Esophagus (tissue), 2 donors: Measurements from ENCODE around the gene SH3BP4. TPM values are rescaled to one million over a fixed set of nuclear protein-coding genes. Genes with fewer than 3 reads are reported as not detected.
"Not testable (repeated sequence)": the region's sequence is repeated elsewhere in the genome, so short reads cannot be mapped to it uniquely, and the experiment has no call there.

Experiments
- H3K27ac ChIP-seq, 2 donors: one replicate each; pipeline ENCODE4 v1.5.1; 2013; ENCODE audit warnings: low read depth in 2 of 2, mild to moderate bottlenecking in 2 of 2, inconsistent platforms in 1 of 2, low read length in 1 of 2, moderate library complexity in 1 of 2
- H3K27me3 ChIP-seq, 2 donors: one replicate each; pipeline ENCODE4 v1.6.1; 2013; ENCODE audit warnings: low read length in 2 of 2, control low read depth in 1 of 2, mild to moderate bottlenecking in 1 of 2; ENCODE audit not compliant: insufficient read depth in 2 of 2, control insufficient read depth in 1 of 2
- H3K36me3 ChIP-seq, 2 donors: one replicate each; pipeline ENCODE4 v1.6.1; 2013; ENCODE audit warnings: low read length in 1 of 2; ENCODE audit not compliant: control insufficient read depth in 2 of 2, insufficient read depth in 2 of 2
- H3K4me1 ChIP-seq, 2 donors: one replicate each; pipeline ENCODE4 v1.6.1; 2013; ENCODE audit warnings: low read length in 1 of 2; ENCODE audit not compliant: control insufficient read depth in 2 of 2, insufficient read depth in 2 of 2
- H3K4me3 ChIP-seq, 2 donors: one replicate each; pipeline ENCODE4 v1.5.1; 2013; ENCODE audit warnings: low read length in 2 of 2, mild to moderate bottlenecking in 2 of 2, low read depth in 1 of 2, moderate library complexity in 1 of 2
- H3K9me3 ChIP-seq, 2 donors: one replicate each; pipeline ENCODE4 v1.6.1; 2013; ENCODE audit warnings: mild to moderate bottlenecking in 2 of 2, low read depth in 1 of 2, low read length in 1 of 2, moderate library complexity in 1 of 2; ENCODE audit not compliant: control insufficient read depth in 2 of 2, insufficient read depth in 1 of 2
- WGBS, 2 donors: extraction: QIAGEN DNeasy Blood & Tissue Kit; methylation state at CpG; one replicate each; pipeline ENCODE4 v1.1.7; 2013; 5-methylcytosine and 5-hydroxymethylcytosine counted together
- polyA plus RNA-seq, 2 donors: library from polyadenylated mRNA; stranded (reverse); fragments of 200-250 nt; gene quantifications; one replicate each; pipeline ENCODE4 v1.2.3, GENCODE V29; 2013
- donor health status: healthy with polysubstance abuse.
- donor health status: Bipolar disorder and iron deficiency.

Gene SH3BP4
- polyA plus RNA-seq, 2 donors = 4.4 to 5.5 TPM

- Histone ChIP-seq H3K27ac (no peak overlapping the region), H3K36me3 (peaks cover 0 to 1% of the 10 kb centered on the region in 2 donors), H3K9me3 (peaks cover under 1 to 2% of the 10 kb centered on the region in 2 donors), H3K4me1 (peaks cover 12 to 34% of the 10 kb centered on the region in 2 donors), H3K27me3 (no peaks in the 10 kb centered on the region), H3K4me3 (no peak overlapping the region)
- 71 to 86% methylated on average over 6 of the region's 6 CpGs for WGBS, 2 donors
These were observed 58.4 kb downstream of the SH3BP4 start for GRCh38 chr2:235010117-235010714.

- peaks cover 11 to 26% of the 10 kb centered on the region in 2 donors for H3K4me1 ChIP-seq
These were observed 59.8 kb downstream of the SH3BP4 start for GRCh38 chr2:235011607-235011928.

GRCh38 chr2:235011929-235012631, 60.3 kb downstream of the SH3BP4 start:
- 79 to 83% methylated on average over 15 of the region's 15 CpGs for WGBS, 2 donors

More at GRCh38 chr2:235011607-235011928, 59.8 kb downstream of the SH3BP4 start:
- Histone ChIP-seq H3K36me3 (peaks cover 0 to 1% of the 10 kb centered on the region in 2 donors), H3K9me3 (peaks cover 5 to 6% of the 10 kb centered on the region in 2 donors), H3K4me3 (no peak overlapping the region), H3K27me3 (no peaks in the 10 kb centered on the region), H3K27ac (no peak overlapping the region)
- WGBS, 2 donors = 77 to 91% methylated on average over 5 of the region's 5 CpGs

GRCh38 chr2:235017441-235017840, 65.6 kb downstream of the SH3BP4 start:
- peaks cover 5 to 6% of the 10 kb centered on the region in 2 donors for H3K9me3 ChIP-seq
- peaks cover 0 to 1% of the 10 kb centered on the region in 2 donors for H3K36me3 ChIP-seq
- peaks cover 2 to 3% of the 10 kb centered on the region in 2 donors for H3K4me1 ChIP-seq
- H3K4me3 ChIP-seq = no peak overlapping the region
- no peaks in the 10 kb centered on the region for H3K27me3 ChIP-seq
- no peak overlapping the region for H3K27ac ChIP-seq
- WGBS, 2 donors = 58 to 79% methylated on average over 4 of the region's 4 CpGs

More at GRCh38 chr2:235011929-235012631, 60.3 kb downstream of the SH3BP4 start:
- Histone ChIP-seq H3K27ac (no peak overlapping the region), H3K27me3 (no peaks in the 10 kb centered on the region), H3K9me3 (peaks cover 5 to 6% of the 10 kb centered on the region in 2 donors), H3K4me3 (no peak overlapping the region), H3K4me1 (peaks cover 10 to 24% of the 10 kb centered on the region in 2 donors), H3K36me3 (peaks cover 0 to 1% of the 10 kb centered on the region in 2 donors)

GRCh38 chr2:235018838-235019237, 67.0 kb downstream of the SH3BP4 start:
- WGBS, 2 donors = 91 to 94% methylated on average over 6 of the region's 6 CpGs
- Histone ChIP-seq H3K9me3 (peaks cover 5 to 6% of the 10 kb centered on the region in 2 donors), H3K27me3 (no peaks in the 10 kb centered on the region), H3K36me3 (peaks cover 0 to 1% of the 10 kb centered on the region in 2 donors), H3K4me1 (no peaks in the 10 kb centered on the region), H3K4me3 (no peak overlapping the region), H3K27ac (no peak overlapping the region)

GRCh38 chr2:235020141-235020540, 68.3 kb downstream of the SH3BP4 start:
- H3K27ac ChIP-seq, H3K27me3 ChIP-seq, H3K4me1 ChIP-seq, H3K36me3 ChIP-seq, H3K9me3 ChIP-seq, H3K4me3 ChIP-seq: not testable (repeated sequence)
- 85 to 91% methylated on average over 4 of the region's 4 CpGs for WGBS, 2 donors

GRCh38 chr2:235021752-235022151, 69.9 kb downstream of the SH3BP4 start:
- Histone ChIP-seq H3K27me3 (no peaks in the 10 kb centered on the region), H3K4me1 (peaks cover 9 to 16% of the 10 kb centered on the region in 2 donors), H3K9me3 (no peaks in the 10 kb centered on the region), H3K27ac (no peak overlapping the region), H3K36me3 (no peaks in the 10 kb centered on the region), H3K4me3 (no peak overlapping the region)
- WGBS, 2 donors = 39 to 59% methylated on average over 2 of the region's 2 CpGs

GRCh38 chr2:235024191-235024860, 72.5 kb downstream of the SH3BP4 start:
- H3K4me3 ChIP-seq = no peak overlapping the region
- no peaks in the 10 kb centered on the region for H3K27me3 ChIP-seq
- WGBS, 2 donors = 78 to 82% methylated on average over 9 of the region's 9 CpGs
- H3K4me1 ChIP-seq = peaks cover 9 to 24% of the 10 kb centered on the region in 2 donors
- no peak overlapping the region for H3K27ac ChIP-seq
- H3K9me3 ChIP-seq = no peaks in the 10 kb centered on the region
- no peaks in the 10 kb centered on the region for H3K36me3 ChIP-seq

- Histone ChIP-seq H3K4me1 (peaks cover 9 to 25% of the 10 kb centered on the region in 2 donors), H3K9me3 (no peaks in the 10 kb centered on the region), H3K4me3 (no peak overlapping the region), H3K27me3 (no peaks in the 10 kb centered on the region), H3K36me3 (no peaks in the 10 kb centered on the region), H3K27ac (peak overlapping the region; percentile 11 to 48)
- WGBS, 2 donors = 61 to 64% methylated on average over 20 of the region's 20 CpGs
These were observed 73.3 kb downstream of the SH3BP4 start for GRCh38 chr2:235024931-235025773.
